HG03280 (cell line): ENCODE results near the gene BACE2.

Experiments used
- ATAC-seq: cut with Tn5 transposase; IDR thresholded peaks from one replicate; pipeline ENCODE4 v1.9.1; 2021; ENCODE audit warnings: mild to moderate bottlenecking, moderate library complexity; ENCODE audit not compliant: unreplicated experiment

BACE2 gene

DNA sequence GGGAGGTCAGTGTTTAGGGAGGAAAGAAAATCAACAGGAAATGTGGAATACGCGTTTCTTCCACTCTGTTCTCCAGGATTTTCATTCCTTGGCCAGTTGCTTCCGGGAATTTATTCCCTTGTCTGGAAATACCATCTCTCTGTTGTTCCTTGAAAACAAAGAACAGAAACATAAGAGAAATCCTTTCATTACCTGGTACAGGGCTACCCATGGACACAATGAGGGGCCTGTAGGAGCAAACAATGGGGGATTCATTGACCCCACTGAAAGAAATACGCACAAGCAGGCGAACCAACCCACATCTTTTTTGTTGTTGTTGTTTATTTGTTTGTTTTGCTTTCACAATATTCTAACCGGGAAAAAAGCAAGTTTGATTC, 20.0 kb upstream of the BACE2 start:
- no peak for ATAC-seq

DNA sequence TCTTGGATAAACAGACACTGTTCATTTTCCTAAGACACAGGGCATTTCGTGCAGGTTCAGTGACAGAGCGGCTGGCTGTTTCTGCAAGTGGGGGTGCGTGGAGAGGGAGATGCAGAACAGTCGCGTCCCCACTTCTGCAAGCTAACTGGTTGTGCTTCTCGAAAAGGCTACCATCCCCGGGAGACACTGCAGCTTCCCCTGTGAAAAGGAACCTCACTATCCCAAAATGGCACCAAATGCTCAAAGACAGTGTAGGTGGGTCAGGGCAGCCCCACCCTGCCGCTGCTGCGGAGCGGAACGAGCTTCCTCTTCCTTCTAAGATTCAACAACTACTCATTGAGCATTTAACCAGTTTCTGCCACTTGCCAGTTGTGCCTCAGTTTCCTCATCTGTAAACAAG, 19.2 kb upstream of the BACE2 start:
- no peak for ATAC-seq

DNA sequence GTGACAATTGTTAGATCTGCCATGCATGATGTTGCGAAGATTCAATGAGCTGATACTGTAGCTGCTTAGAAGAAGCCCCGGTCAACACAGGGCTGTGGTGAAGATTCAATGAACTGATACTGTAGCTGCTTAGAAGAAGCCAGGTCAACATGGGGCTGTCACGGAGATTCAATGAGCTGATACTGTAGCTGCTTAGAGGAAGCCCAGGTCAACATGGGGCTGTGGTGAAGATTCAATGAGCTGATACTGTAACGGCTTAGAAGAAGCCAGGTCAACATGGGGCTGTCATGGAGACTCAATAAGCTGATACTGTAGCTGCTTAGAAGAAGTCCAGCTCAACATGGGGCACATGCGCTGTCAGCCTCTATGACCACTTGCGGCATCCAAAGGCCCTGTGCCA, 18.8 kb upstream of the BACE2 start:
- no peak for ATAC-seq

DNA sequence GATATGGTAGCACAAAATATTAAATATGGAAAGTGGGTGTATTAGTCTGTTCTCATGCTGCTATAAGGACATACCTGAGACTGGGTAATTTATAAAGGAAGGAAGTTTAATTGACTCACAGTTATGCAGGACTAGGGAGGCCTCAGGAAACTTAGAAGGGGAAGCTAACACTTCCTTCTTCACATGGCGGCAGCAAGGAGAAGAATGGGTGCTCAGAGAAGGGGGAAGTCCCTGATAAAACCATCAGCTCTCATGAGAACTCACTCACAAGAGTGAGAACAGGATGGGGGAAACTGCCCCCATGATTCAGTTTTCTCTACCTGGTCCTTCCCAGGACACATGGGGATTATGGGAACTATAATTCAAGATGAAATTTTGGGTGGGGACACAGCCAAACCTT, 15.8 kb upstream of the BACE2 start:
- ATAC-seq: no peak

DNA sequence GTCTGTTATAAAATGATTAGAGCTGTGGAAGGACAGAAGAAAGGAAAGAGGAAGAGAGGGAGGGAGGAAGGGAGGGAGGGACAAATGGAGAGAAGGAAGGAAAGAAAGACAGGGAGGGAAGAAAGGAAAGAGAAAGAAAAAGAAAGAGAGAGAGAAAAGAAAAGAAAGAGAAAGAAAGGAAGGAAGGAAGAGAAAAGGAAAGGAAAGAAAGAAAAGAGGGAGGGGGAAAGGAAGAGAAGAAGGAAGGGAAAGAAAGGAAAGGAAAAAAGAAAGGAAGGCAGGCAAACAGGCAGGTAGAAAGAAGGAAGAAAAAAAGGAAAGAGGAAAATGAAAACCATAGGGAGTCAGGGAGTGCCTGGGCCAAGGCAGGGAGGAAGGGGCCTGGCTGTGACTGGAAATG, 14.5 kb upstream of the BACE2 start:
- no peak for ATAC-seq

DNA sequence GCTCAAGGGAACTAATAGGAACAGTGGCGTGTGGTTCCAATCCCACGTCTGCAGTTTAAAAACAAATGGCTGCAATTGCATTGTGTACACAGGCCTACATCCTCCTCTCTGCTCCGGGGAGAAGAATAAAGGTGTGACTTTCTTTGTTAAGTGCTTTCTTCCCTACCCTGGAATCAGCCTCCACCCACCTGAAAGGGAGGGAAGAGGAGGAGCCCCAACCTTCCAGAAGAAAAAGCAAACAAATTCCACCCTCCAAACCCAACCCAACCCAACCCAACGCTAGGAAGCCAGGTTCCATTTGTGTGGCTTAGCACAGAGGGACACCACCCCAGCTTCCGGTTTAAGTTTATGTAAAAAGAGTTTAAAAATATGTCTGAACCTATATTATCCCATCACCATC, 11.8 kb upstream of the BACE2 start:
- no peak for ATAC-seq

DNA sequence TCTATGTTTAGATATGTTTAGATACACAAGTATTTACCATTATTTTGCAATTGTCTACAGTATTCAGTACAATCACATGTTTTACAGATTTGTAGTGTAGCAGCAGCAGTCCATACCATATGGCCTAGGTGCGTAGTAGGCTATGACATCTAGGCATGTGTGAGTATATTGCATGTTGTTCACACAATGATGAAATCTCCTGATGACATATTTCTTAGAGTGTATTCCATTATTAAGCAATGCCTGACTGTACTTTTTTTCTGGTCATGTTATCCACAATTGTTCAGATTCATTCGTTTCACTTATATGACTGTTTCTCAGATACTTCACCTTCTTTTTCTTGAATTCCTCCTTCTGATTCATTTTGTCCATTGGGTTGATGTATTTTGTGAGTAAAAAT, 9.9 kb upstream of the BACE2 start:
- no peak for ATAC-seq

DNA sequence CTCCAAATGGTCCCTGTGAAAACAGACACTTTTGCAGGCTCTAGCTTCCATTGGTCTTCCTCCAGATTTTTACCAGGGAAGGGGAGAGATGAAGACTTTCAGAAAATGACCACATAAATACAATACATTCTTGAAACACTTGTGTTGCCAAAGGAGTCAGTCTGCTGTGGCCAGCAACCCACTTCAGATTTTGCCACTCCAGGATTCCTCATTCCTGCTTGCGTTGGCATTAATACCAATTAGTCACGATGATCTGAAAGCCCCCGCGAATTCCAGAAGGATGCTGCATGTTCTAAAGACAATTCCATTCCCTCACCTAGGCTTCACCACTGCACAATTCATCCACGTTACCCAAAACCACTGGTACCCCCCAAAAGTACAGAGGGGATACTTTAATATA, 7.9 kb upstream of the BACE2 start:
- ATAC-seq: no peak

DNA sequence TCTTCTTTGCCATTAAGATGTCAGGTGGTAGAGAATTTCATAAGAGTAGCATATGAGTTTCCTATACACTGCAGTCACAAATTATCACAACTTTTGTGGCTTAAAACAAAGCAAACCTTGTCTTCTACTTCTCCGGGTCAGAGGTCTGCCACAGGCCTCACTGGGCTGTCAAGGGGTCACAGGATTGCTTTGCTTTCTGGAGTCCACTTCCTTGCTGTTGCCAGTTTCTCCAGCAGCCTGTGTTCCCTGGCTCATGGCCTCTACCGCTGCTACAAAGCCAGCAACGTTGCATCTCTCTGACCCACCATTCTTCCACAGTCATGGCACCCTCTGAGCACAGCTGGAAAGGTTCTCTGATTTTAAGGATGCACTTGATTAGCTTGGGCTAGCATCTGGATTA, 6.5 kb upstream of the BACE2 start:
- ATAC-seq: no peak

DNA sequence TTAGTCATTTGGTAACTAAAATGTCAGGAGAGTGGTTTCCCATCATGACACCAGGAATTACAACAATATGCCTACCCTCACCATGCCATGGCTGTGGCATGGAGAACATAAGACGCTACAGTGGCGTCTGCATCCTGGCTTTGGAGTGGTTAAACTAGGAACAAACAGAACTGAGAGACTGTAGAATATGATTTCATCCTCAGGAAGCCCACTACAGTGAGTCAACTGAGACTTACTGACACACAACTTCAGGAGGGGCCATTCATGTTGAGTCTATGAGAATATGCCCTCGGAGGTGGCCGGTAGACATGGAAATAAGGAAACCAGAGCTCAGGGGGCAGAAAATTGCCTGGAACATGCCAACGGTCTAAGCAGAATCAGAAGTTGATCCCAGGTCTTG, 5.9 kb upstream of the BACE2 start:
- ATAC-seq: no peak

DNA sequence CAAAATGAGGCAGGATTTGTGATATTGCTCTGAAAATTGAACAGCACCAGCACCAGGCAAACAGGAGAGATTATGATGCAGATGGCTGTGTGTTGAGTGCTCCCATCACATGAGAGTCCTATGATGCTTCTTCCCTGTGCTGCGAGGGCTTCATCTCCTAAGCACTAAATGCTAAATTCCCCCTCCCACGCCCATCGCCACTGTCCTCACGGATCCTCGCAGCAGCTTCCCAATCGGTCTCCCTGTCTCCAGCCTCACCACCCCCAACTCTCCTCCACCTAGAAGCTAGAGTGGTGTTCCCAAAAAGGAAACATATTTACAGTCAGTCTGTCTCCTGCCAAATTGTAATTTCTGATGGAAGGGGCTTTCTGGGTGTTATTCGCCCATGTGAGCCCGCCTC, 4.9 kb upstream of the BACE2 start:
- no peak for ATAC-seq

DNA sequence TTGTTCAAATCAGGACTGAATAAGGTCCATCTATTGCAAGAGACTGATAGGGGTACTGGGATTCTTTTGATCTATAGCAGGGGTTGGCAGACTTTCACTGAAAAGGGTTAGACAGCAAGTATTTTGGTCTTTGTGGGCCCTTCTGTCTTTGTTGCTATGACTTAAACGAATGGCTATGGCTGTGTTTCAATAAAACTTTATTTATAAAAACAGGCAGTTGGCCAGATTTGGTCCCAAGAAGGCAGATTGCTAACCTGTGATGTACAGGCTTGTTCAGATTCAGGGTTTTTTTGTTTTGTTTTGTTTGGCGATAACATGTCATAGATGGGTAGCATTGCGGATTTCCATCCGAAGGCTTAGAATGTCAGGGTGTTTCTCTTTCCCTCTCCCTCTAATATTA, 3.9 kb upstream of the BACE2 start:
- ATAC-seq: no peak

DNA sequence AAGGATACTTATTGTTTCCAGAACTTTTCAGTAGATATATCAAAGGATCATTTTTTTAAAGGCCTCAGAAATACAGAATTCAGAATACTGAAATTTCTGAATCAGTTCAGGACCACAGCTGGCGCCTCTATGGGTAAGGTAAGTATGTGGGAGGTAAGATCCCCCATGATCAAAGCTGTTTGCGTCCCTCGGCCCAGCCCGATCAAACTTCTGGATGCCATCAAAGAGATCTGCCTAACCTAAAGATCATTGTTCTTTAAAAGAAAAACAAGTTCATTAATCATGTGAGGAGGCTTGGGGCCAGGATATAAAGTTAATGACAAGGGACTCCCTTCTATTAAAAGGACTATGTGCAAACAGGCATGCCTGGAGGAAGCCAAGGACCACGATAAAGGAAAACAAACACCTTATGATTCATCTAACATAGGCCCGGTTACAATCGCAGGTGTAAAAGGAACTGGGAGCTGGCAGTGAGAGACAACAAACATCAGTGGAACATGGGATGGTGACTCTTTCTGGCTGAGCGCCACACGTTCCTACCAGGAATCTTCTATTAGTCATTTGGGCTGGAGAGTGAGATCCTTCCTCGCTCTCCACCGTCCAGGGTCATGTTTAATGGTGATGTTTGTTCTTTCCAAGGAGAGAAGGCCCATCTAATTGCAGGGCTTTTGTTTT, 2.8 kb upstream of the BACE2 start:
- no peak for ATAC-seq

DNA sequence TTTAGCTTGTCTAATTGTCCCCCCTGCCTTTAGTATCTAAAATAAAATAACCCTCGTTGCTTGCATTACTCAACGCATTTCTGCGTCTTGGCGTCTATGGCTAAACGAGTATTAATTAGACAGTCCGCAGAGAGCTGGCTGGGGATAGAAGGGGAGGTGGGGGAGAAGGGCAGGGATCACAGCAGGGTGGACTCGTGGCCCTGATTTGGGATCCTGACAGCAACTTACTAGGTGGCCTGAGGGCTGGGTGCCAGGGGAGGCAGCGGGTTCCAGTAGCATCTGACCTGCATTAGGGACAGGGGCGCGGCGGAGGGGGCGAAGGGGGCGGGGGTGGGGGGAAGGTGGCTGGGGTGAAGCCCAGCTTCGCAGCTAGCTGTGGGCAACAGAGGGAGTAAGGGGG, 1.1 kb upstream of the BACE2 start:
- ATAC-seq: no peak

DNA sequence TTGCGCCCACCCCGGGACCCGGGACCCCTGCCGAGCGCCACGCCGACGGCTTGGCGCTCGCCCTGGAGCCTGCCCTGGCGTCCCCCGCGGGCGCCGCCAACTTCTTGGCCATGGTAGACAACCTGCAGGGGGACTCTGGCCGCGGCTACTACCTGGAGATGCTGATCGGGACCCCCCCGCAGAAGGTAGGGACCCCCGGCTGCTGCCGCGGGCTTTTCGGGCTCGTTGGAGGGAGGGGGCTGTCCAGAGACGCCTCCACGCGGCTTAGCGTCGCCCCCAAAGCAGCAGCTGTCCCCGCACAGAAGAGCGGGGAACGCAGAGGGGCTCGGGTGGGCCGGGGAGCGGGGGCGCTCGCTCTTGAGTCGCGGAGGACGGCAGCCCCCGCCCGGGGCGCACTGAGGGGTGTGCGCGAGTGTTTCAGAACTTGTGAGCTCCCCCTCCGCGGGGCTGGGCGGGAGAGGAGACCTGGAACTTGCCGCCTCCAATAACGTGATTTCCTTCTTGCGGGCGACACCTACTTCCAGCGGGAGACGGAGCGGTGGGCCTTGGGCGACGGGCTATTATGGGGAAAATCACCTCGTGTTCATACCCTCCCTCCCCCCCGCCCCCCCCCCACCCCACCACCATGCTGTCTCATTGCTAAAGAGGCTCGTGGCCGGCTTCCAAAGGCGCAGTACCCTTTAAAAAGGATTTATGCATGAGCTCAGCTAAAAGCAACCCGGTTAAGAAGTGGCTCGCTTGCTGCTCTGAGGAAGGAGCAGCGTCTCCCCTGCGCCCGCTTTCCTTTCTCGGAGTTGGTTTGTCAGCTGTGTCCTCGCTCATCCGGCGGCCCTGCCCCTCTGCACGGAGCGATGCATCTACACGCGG, 664 bp downstream of the BACE2 start:
- ATAC-seq: no peak

DNA sequence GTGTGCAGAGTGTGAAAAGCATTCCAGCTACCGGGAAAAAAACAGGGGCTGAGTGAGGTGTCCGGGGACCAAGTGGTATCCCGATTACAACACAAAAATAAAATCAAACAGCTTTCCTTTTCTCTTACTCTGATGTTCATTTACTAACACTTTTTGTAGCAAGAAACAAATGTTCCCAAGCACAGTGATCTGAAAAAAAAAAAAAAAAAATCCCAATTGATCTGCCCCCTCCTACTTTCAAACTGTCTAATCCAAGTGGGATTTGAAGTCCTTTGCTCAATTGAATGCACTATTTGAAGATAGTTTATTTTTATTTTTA, 1.3 kb downstream of the BACE2 start:
- ATAC-seq: no peak

DNA sequence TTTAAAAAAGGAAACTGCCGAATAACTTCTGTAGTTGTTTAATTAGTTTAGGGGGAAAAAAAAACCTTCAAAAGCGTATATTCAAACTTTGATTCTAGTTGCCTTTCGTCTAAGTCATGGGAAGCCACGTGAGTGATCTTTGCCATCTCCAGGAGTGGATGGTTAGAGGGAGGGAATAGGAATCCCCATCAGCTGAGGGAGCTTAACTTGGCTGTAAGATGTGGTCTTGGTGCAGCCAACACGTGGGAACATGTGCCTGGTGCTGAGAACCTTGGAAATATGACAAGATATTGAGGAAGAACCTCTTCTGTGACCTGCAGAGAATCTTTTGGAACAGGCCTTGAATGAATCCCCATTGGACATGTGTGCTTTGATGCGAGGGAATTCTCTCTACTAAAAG, 1.7 kb downstream of the BACE2 start:
- no peak for ATAC-seq

DNA sequence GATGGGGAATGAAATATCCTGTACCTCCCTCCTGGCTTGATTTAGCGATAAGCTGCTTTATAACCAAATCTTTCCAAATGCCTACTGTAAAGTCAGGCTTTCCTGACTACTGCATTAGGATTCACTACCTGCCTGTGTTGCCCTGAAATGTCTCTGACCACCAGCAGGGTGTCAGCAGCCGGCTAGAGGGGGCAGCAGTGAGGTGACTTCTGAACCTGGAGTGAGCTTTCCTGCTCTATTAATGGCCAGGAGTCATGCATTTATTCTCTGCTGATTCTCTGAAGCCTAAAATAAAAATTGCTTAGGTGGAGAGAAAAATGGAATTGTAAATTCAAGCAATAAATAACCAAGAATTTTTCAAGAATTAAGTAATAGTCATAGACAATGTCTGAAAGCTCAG, 2.5 kb downstream of the BACE2 start:
- no peak for ATAC-seq

DNA sequence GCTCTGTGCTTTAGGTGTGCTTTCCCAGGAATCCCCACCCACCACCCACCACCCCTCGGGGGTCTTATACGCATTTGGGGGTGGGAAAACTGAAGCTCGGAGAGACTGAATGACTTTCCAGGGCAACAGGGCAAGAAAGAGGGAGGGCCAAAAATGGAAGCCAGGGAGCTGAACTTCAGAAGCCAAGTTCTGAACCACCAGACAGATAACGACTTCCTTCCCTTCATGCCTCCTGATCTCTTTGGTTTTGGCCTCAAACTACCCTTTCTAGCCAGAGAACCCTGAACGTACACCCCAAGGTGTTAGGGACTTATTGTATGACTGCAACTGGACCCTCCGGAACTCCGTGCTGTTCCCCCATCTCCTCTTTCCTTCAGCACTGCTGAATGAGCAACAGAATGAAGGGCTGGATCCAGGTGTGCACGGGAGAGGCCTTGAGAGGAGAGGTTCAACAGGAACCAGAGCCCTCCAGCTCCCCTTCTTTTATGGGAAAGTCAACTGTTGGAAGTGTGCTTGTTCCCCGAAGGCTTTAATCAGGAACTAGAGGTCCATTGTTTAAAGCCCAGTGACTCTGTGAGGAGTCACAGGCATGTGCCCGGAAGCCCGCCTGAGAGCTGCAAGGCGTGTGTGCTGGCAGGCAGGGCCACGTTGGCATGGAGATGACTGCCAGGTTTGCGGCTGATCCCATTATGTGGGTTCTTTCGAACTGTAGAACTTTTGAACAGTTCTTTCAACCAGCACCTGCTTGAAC, 3.1 kb downstream of the BACE2 start:
- no peak for ATAC-seq

DNA sequence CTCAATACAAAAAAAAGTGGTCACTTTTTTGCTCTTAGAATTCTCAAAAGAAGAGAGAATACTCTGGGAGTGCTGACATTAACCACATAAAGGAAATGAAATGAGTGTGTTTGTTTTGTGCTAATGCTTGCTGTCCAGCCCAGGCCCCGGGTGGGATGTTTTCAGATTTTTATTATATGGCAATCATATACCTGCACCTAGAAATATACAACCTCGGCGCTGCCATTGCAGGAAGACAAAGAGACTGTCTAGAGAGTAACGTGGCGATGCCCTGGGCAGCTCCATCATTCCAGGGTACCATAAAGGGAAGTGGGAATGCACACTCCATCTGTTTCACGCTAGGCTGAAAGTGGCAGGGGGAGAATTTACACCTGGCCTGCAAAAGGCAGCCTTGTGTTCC, 7.1 kb downstream of the BACE2 start:
- ATAC-seq: no peak

DNA sequence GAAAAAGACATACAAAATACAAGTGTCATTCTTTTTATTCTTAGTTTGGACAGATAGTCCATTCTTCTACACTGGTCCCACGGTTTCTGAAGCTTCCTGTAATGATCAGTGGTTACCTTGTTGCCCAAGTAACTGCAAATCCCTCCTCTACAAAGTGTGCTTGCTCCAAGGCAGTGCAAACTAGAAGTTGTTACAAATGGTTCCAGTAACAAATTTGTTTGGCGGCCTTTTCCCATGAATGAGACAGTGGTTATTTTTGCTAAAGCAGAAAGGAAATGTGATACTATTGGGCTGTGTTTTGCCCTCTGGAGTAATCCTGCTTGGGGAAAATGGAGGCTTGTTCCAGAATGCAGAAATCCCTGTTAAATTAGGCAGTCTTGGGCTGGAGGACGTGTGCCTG, 8.9 kb downstream of the BACE2 start:
- ATAC-seq: no peak

DNA sequence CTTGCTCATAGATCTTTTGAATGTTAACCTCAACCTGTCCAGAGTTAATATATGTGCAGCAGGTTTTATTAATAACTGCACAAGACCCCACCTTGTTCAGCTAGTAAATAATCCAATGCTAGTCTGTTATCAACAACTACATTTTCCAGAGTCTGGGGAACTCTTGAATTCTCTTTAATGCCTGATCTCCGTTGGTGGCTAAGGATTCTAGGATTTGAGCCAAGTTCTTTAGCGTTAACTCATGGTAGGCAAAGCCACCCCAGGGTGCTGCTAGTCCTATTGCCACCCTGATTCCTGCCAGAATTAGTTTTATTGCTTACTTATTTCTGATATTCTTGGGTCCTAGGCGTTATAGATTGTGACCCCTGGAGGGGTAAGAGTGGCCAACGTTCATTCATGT, 12.8 kb downstream of the BACE2 start:
- no peak for ATAC-seq
